Activated gamma-delta T cell (primary cell): ENCODE measurements around the gene PFN1.

Experiments
- DNase-seq: peaks from one replicate; lab custom pipeline; 2025; lab: John Stamatoyannopoulos, UW

Gene PFN1

GRCh38 chr17:4967539-4968485 is 19.5 kb upstream of the PFN1 start, which contains the start of gene SPAG7:
SPAG7 (minus strand) TSS chr17:4967817; CDS start chr17:4967804, 13 bp downstream.
- peak; percentile 78 for DNase-seq

- peak; percentile 82 for DNase-seq
Measured at GRCh38 chr17:4966844-4967538, 18.7 kb upstream of the PFN1 start.

- DNase-seq, result no peak
Measured at GRCh38 chr17:4965311-4965986, 17.1 kb upstream of the PFN1 start.

GRCh38 chr17:4960279-4960922 is 12.1 kb upstream of the PFN1 start:
- no peak for DNase-seq

GRCh38 chr17:4959261-4959965 is 11.1 kb upstream of the PFN1 start:
- DNase-seq, result no peak

- no peak for DNase-seq
Measured at GRCh38 chr17:4958102-4958501, 9.8 kb upstream of the PFN1 start.

GRCh38 chr17:4956493-4957061 is 8.2 kb upstream of the PFN1 start:
- DNase-seq, result no peak

GRCh38 chr17:4955091-4955490 is 6.8 kb upstream of the PFN1 start:
- DNase-seq, result no peak

- no peak for DNase-seq
Measured at GRCh38 chr17:4953451-4953961, 5.2 kb upstream of the PFN1 start.

GRCh38 chr17:4951486-4951885 is 3.2 kb upstream of the PFN1 start:
- no peak for DNase-seq

GRCh38 chr17:4950746-4951204 is 2.4 kb upstream of the PFN1 start, which contains the start of gene ENO3:
ENO3 (plus strand) TSS chr17:4951119; CDS start chr17:4951830, 711 bp downstream.
- no peak for DNase-seq

GRCh38 chr17:4950075-4950745 is 1.9 kb upstream of the PFN1 start:
- DNase-seq, result peak; percentile 70

- DNase-seq, result peak; percentile 70
Measured at GRCh38 chr17:4949321-4950074, 1.2 kb upstream of the PFN1 start.

- DNase-seq, result peak; percentile 59
Measured at GRCh38 chr17:4948931-4949320, 596 bp upstream of the PFN1 start.

GRCh38 chr17:4947411-4948165 is 742 bp downstream of the PFN1 start:
- DNase-seq, result peak; percentile 55

- DNase-seq, result no peak
Measured at GRCh38 chr17:4947010-4947410, 1.3 kb downstream of the PFN1 start.

- no peak for DNase-seq
Measured at GRCh38 chr17:4946312-4946976, 1.9 kb downstream of the PFN1 start.

GRCh38 chr17:4945944-4946280 is 2.4 kb downstream of the PFN1 start:
- no peak for DNase-seq
